Measurements from ENCODE around the gene NLK.
"Not testable (repeated sequence)": the region's sequence is repeated elsewhere in the genome, so short reads cannot be mapped to it uniquely, and the experiment has no call there.

GRCh38 chr17:28233872-28234856, 191.7 kb downstream of the NLK start:
- TF ChIP-seq CTCF (IDR thresholded peaks at IDR 0.05); E2F1 (CRISPR knock-in tag; IDR thresholded peaks at IDR 0.05); ZBTB43 (CRISPR knock-in tag; IDR thresholded peaks at IDR 0.05); SMAD4 (CRISPR knock-in tag; IDR thresholded peaks at IDR 0.05); ATF3 (CRISPR knock-in tag; conservative IDR thresholded peaks at IDR 0.05); TEAD4 (CRISPR knock-in tag; IDR thresholded peaks at IDR 0.05); ZNF512 (CRISPR knock-in tag; IDR thresholded peaks at IDR 0.05; ENCODE audit: borderline replicate concordance); ELF4 (CRISPR knock-in tag; IDR thresholded peaks at IDR 0.05; ENCODE audit: low read depth); SP1 (CRISPR knock-in tag; conservative IDR thresholded peaks at IDR 0.05); ZNF263 (CRISPR knock-in tag; IDR thresholded peaks at IDR 0.05; ENCODE audit: low read depth); MLX (CRISPR knock-in tag; IDR thresholded peaks at IDR 0.05); ZNF416 (CRISPR knock-in tag; IDR thresholded peaks at IDR 0.05); TEAD1 (CRISPR knock-in tag; IDR thresholded peaks at IDR 0.05); ZNF138 (CRISPR knock-in tag; conservative IDR thresholded peaks at IDR 0.05): not testable (repeated sequence)
